Caco-2 (cell line): ENCODE data around the gene PUSL1. TPM values are rescaled to one million over a fixed set of nuclear protein-coding genes. Genes with fewer than 3 reads are reported as not detected.
A peak's percentile ranks its signal among the peaks of the same experiment; 100 is the strongest.

ENCODE experiments used
- BruUV-seq: library from RNA; stranded (reverse); fragments of 400-500 nt; replicated peaks from 2 replicates; lab custom pipeline; 2021; lab: Mats Ljungman, UMichigan
- CTCF ChIA-PET: fragments of 300-600 bp; sonication (Branson Sonifier 250); formaldehyde crosslinking; loops from one replicate; lab custom pipeline; 2022; ENCODE audit warnings: antibody characterized with exemption; lab: Charles Lee
- POLR2A ChIA-PET: fragments of 300-600 bp; sonication (Branson Sonifier 250); formaldehyde crosslinking; loops from one replicate; lab custom pipeline; 2022; ENCODE audit warnings: antibody characterized with exemption; lab: Charles Lee
- DNase-seq, 2 experiments: peaks; one replicate each; pipeline versions ENCODE4 v3.0.0 to v3.0.0-alpha.2; 2020 to 2022
- H3K27me3 ChIP-seq: replicated peaks from 2 replicates; pipeline ENCODE4 v1.6.0; 2011; ENCODE audit warnings: low read length; ENCODE audit not compliant: control insufficient read depth, insufficient read depth
- H3K36me3 ChIP-seq: 2 replicates; pipeline ENCODE4 v1.5.1; 2011; ENCODE audit warnings: low read length; ENCODE audit not compliant: control insufficient read depth, insufficient read depth
- H3K4me1 ChIP-seq: fragments of 250-450 bp; sonication (Bioruptor Pico); 2 replicates; pipeline ENCODE4 v1.5.1; 2020; ENCODE audit warnings: mild to moderate bottlenecking
- H3K4me3 ChIP-seq: 2 replicates; pipeline ENCODE4 v1.5.1; 2011; ENCODE audit warnings: low read depth, mild to moderate bottlenecking, control low read depth, low read length
- H3K9me3 ChIP-seq: fragments of 250-450 bp; sonication (Bioruptor Pico); 2 replicates; pipeline ENCODE4 v1.5.1; 2020; ENCODE audit warnings: mild to moderate bottlenecking, moderate library complexity
- H3K27ac Mint-ChIP-seq: one replicate; pipeline ENCODE4 v1.8.0; 2022; ENCODE audit warnings: mixed read lengths; ENCODE audit not compliant: unreplicated experiment
- H3K27me3 Mint-ChIP-seq: one replicate; pipeline ENCODE4 v1.8.0; 2022; ENCODE audit warnings: mixed read lengths; ENCODE audit not compliant: insufficient read depth, unreplicated experiment
- H3K36me3 Mint-ChIP-seq: one replicate; pipeline ENCODE4 v1.8.0; 2022; ENCODE audit warnings: mild to moderate bottlenecking, mixed read lengths; ENCODE audit not compliant: insufficient read depth, unreplicated experiment
- H3K4me1 Mint-ChIP-seq: one replicate; pipeline ENCODE4 v1.8.0; 2022; ENCODE audit warnings: low read depth, mixed read lengths; ENCODE audit not compliant: unreplicated experiment
- H3K4me3 Mint-ChIP-seq: one replicate; pipeline ENCODE4 v1.8.0; 2022; ENCODE audit warnings: mild to moderate bottlenecking, moderate library complexity, mixed read lengths; ENCODE audit not compliant: unreplicated experiment
- H3K9me3 Mint-ChIP-seq: one replicate; pipeline ENCODE4 v1.8.0; 2022; ENCODE audit warnings: mixed read lengths; ENCODE audit not compliant: unreplicated experiment
- intact Hi-C: fragments of 100-400 bp; cut with micrococcal nuclease; formaldehyde crosslinking; loops from one replicate; pipeline ENCODE4 v1.10.0; 2022; ENCODE audit not compliant: unreplicated experiment
- total RNA-seq: library from RNA; stranded (reverse); gene quantifications from 2 replicates; pipeline ENCODE4 v1.2.3, GENCODE V29; 2022
- TF ChIP-seq, protein P1 (sequence below), 2 experiments: fragments of 200-600 bp in 1 of 2; IDR thresholded peaks; 1 replicate in 1 of 2; 2 replicates in 1 of 2; pipeline versions ENCODE4 v1.5.1 to v1.8.0; 2011 to 2022; ENCODE audit warnings: antibody characterized with exemption in 1 of 2, control low read depth in 1 of 2, inconsistent platforms in 1 of 2, low read depth in 1 of 2, low read length in 1 of 2, mild to moderate bottlenecking in 1 of 2, moderate library complexity in 1 of 2; ENCODE audit not compliant: insufficient read depth in 1 of 2, severe bottlenecking in 1 of 2, unreplicated experiment in 1 of 2

PUSL1 gene
- total RNA-seq, 1 experiment from 2014 or later: 43.8 TPM

DNA sequence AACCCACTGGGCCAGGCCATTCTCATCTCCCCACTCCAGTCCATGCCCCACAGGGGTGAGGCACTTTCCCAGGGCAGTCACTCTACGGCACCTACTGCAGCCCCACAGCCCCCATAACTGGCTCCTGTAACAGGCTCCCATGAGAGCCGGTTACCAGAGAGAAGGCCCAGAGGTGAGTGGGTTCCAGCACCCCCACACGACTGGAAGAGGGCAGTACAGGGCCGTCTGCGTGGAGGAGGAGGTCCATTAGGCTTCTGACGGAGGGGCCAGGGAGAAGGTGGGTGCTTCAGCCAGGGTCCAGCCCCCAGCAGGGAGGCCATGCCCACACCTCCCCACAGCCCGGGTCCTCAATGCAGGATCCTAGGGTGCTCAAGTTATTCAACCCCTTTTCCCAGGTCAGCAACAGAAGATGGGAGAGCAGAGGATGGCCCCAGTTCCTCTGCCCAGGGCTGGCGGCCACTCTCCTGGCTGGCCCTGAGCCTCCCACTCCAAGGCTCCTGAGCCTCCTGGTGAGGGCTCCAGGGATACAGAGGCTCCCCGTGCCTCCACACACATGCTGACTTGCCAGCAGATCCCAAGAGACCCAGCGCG lies 2.2 kb upstream of the PUSL1 start:
- peak overlapping the region; percentile 74 for H3K27ac Mint-ChIP-seq
- DNase-seq: no peak
- TF ChIP-seq, protein P1, sequence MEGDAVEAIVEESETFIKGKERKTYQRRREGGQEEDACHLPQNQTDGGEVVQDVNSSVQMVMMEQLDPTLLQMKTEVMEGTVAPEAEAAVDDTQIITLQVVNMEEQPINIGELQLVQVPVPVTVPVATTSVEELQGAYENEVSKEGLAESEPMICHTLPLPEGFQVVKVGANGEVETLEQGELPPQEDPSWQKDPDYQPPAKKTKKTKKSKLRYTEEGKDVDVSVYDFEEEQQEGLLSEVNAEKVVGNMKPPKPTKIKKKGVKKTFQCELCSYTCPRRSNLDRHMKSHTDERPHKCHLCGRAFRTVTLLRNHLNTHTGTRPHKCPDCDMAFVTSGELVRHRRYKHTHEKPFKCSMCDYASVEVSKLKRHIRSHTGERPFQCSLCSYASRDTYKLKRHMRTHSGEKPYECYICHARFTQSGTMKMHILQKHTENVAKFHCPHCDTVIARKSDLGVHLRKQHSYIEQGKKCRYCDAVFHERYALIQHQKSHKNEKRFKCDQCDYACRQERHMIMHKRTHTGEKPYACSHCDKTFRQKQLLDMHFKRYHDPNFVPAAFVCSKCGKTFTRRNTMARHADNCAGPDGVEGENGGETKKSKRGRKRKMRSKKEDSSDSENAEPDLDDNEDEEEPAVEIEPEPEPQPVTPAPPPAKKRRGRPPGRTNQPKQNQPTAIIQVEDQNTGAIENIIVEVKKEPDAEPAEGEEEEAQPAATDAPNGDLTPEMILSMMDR (IDR thresholded peaks at IDR 0.05; ENCODE audit: insufficient read depth in 1 of 2, low read depth in 1 of 2, low read length in 1 of 2, severe bottlenecking in 1 of 2, unreplicated experiment in 1 of 2): no peak

DNA sequence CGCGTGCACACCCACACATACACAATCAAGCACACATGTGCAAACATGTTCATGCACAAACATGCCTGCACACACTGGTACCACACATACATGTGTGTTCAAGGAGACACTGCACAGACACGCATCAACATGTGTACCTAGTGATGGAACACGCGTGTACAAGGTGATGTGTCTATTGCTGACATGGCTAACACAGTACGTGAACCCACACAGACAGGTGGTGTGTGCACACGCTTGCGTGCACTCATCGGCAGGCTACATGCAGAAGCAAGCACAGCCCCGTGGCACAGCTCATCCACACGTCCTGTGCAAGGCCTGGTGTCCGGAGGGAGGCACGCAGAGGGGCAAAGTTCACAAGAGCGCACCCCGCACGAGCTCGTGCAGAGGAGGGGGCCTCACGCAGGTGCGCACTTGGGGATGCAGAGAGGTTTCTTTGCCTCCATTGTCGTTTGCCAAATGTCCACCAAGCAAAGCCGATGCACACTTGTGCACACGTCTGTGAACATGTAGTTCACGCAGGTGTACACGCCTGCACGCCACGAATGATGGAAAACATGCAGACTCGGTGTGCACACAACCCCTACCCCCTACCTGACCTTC lies 1.6 kb upstream of the PUSL1 start:
- H3K9me3 ChIP-seq: no peaks in the 10 kb centered on the region

More for the DNA sequence above, 2.2 kb upstream of the PUSL1 start:
- no peaks in the 10 kb centered on the region for H3K9me3 ChIP-seq
- peak overlapping the region; percentile 87 for H3K4me3 ChIP-seq
- no TSS peak for BruUV-seq
- POLR2A ChIA-PET: interaction anchor here (1.0 kb wide), 1 partner anchor 33 kb away, joined by 6 read pairs; the partner anchor contains the start of gene UBE2J2
- H3K27me3 Mint-ChIP-seq: no peaks in the 10 kb centered on the region
- H3K4me1 ChIP-seq: peaks cover 36% of the 10 kb centered on the region
- H3K4me1 Mint-ChIP-seq: no peaks in the 10 kb centered on the region
- H3K36me3 Mint-ChIP-seq: peaks cover 12% of the 10 kb centered on the region
- intact Hi-C loops: no loop called here
- no peaks in the 10 kb centered on the region for H3K27me3 ChIP-seq
- no peaks in the 10 kb centered on the region for H3K9me3 Mint-ChIP-seq
- peak overlapping the region; percentile 81 for H3K4me3 Mint-ChIP-seq
- H3K36me3 ChIP-seq: no peaks in the 10 kb centered on the region
- CTCF ChIA-PET: no interaction called here

DNA sequence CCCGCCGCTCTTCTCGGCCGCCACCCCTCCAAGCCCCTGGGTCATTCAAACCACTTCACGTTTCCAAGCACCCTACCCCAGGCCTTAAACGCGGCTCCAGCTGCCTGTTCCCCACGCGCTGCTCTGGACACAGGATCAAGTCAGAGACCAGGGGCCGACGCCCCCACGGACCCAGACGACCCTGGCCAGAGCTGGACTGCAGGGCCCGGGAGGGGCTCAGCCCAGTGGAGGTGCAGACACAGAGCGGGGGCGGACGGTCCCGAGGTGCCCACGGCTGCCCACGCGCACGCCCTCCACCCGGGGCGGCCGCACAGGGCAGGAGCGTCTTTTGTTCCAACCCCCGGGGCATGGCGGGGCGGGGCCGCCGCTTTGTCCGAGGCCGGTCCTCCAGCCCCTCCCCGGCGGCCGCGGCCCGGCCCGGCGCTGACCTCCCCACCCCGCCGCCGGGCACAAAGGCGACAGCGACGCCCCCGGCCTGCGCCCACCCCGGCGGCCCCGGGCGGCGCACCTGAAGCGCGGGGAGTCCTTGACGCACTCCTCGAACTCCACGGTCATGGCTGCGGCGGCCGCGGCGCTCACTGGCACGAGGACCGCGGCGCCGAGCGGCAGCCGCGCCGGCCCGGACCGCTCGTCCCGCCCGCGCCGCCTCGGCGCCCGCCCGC lies 1.0 kb upstream of the PUSL1 start:
- no peak overlapping the region for H3K27ac Mint-ChIP-seq
- no peaks in the 10 kb centered on the region for H3K27me3 Mint-ChIP-seq
- Histone ChIP-seq H3K36me3 (no peaks in the 10 kb centered on the region), H3K9me3 (no peaks in the 10 kb centered on the region), H3K27me3 (no peaks in the 10 kb centered on the region), H3K4me3 (peak overlapping the region; percentile 87), H3K4me1 (peaks cover 36% of the 10 kb centered on the region)
- no TSS peak for BruUV-seq
- peak overlapping the region; percentile 81 for H3K4me3 Mint-ChIP-seq
- DNase-seq: peak in 1 of 2 experiments; percentile 72
- intact Hi-C loops: no loop called here
- TF ChIP-seq, protein P1 (IDR thresholded peaks at IDR 0.05; ENCODE audit: insufficient read depth in 1 of 2, low read depth in 1 of 2, low read length in 1 of 2, severe bottlenecking in 1 of 2, unreplicated experiment in 1 of 2): no peak
- H3K9me3 Mint-ChIP-seq: no peaks in the 10 kb centered on the region
- H3K36me3 Mint-ChIP-seq: peaks cover 17% of the 10 kb centered on the region
- H3K4me1 Mint-ChIP-seq: no peaks in the 10 kb centered on the region
- ChIA-PET POLR2A (interaction anchor here (1.0 kb wide), 1 partner anchor 34 kb away, joined by 6 read pairs; the partner anchor contains the start of gene UBE2J2), CTCF (no interaction called here)

More for the DNA sequence above, 1.6 kb upstream of the PUSL1 start:
- no peak for DNase-seq
- Mint-ChIP-seq H3K27me3 (no peaks in the 10 kb centered on the region), H3K4me1 (no peaks in the 10 kb centered on the region), H3K36me3 (peaks cover 17% of the 10 kb centered on the region), H3K4me3 (peak overlapping the region; percentile 81), H3K9me3 (no peaks in the 10 kb centered on the region), H3K27ac (no peak overlapping the region)
- Histone ChIP-seq H3K4me1 (peaks cover 36% of the 10 kb centered on the region), H3K4me3 (peak overlapping the region; percentile 87), H3K27me3 (no peaks in the 10 kb centered on the region), H3K36me3 (no peaks in the 10 kb centered on the region)
- TSS peak; percentile 34 for BruUV-seq
- ChIA-PET POLR2A (interaction anchor here (1.0 kb wide), 1 partner anchor 33 kb away, joined by 6 read pairs; the partner anchor contains the start of gene UBE2J2), CTCF (no interaction called here)
- TF ChIP-seq, protein P1 (IDR thresholded peaks at IDR 0.05; ENCODE audit: insufficient read depth in 1 of 2, low read depth in 1 of 2, low read length in 1 of 2, severe bottlenecking in 1 of 2, unreplicated experiment in 1 of 2): no peak
- intact Hi-C loops: no loop called here
